GM21367 (cell line): ENCODE data around the gene PGLYRP3.
"Not testable (repeated sequence)": the region's sequence is repeated elsewhere in the genome, so short reads cannot be mapped to it uniquely, and the experiment has no call there.

Experiments
- ATAC-seq: cut with Tn5 transposase; IDR thresholded peaks from one replicate; pipeline ENCODE4 v1.9.1; 2021; ENCODE audit not compliant: unreplicated experiment

PGLYRP3 gene

DNA sequence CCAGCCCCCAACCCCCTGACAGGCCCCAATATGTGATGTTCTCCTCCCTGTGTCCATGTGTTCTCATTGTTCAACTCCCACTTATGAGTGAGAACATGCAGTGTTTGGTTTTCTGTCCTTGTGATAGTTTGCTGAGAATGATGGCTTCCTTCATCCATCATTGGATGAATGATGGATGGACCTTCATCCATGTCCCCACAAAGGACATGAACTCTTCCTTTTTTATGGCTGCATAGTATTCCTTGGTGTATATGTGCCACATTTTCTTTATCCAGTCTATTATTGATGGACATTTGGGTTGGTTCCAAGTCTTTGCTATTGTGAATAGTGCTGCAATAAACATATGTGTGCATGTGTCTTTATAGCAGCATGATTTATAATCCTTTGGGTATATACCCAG is 1.6 kb upstream of the PGLYRP3 start:
- not testable (repeated sequence) for ATAC-seq

DNA sequence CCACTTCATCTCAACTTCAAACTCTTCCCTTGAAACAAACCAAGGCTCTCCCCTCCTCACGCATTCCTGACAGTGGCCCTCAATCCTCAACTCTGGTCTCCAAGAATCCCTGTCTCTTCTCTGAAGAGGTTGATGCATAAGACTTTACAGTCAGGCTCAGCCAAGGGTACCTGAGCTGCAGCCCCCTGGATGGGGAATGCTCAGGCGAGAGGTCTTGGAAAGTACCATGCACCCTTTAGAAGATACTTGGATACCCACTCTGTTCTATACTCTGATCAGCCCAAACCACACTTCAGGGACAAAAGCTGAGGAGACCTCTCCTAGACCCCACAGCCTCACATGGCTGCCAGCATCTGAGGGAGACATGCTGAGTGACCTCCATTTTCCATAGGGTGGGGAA is 536 bp upstream of the PGLYRP3 start:
- no peak for ATAC-seq

DNA sequence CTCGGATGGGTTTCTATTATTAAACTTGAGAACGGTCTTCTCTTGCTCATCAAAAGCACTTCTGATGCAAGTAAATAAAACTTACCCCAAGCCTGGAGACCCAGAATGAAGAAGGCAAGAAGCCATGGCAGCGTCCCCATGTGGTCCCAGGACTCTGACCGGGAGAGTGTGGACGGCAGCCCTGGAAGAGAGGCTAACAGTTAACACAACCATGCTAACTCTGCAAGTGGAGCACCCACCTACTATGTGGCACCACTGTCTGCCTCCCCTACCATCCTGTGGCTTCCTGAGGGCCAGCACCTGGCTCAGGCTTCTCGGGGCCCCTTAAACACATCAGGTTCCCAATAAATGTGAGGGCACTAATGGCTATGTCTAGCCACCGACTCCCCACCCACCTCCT is 2.2 kb downstream of the PGLYRP3 start:
- ATAC-seq = no peak

DNA sequence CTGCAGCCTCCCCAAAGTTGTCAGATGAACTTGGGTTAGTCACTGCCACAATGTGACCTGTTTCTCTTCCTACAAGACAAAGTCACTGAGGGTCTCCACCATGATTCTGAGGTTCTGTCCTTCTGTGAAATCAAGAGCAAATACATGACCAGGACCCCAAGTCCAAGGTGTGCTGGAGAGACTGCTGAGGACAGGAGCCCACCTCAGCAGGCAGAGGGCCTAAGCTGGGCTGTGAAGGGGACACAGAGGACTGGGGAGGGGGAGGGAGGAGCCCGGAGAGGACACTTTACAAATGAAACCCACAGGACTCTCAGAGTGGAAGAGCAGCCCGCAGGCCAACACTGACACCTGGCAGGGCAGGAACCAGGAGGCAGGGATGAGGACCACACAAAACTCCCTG is 3.3 kb downstream of the PGLYRP3 start:
- ATAC-seq = no peak

DNA sequence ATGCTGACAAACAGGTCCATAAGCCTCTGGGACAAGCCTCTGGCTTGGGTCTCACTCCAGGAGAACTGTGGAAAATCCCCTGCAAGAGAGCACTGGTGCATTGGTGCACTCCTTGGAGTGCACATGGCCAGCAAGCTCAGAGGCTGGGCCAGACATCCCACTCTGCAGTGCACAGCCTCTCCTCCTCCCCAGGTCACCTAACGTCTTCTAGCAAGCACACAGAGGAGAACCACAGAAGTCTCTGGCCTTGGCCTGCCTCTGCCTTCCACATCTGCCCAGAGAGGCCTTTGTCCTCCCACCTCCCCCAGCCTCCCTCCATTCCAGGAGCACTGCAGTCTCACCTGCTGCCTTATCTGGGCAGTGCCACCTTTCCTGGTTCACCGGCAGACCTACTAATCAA is 4.2 kb downstream of the PGLYRP3 start:
- ATAC-seq = no peak

DNA sequence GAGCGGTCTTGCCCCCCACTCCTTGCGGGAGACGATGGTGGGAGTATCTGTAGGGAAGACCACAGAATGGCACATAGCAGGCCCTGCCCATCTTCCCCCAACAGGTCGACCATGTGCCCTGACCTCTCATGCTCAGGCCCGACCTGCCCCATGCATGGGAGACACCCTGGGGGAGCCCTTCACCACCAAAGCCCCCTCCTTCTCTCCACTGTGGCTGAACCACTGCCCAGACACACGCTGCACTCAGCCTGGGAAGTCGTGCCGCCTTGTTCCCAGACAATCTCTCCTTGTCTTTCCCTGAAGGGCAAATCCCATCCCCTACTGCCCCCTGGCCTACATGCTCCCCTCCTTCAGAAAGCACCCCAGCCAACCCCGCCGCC is 5.5 kb downstream of the PGLYRP3 start:
- no peak for ATAC-seq

DNA sequence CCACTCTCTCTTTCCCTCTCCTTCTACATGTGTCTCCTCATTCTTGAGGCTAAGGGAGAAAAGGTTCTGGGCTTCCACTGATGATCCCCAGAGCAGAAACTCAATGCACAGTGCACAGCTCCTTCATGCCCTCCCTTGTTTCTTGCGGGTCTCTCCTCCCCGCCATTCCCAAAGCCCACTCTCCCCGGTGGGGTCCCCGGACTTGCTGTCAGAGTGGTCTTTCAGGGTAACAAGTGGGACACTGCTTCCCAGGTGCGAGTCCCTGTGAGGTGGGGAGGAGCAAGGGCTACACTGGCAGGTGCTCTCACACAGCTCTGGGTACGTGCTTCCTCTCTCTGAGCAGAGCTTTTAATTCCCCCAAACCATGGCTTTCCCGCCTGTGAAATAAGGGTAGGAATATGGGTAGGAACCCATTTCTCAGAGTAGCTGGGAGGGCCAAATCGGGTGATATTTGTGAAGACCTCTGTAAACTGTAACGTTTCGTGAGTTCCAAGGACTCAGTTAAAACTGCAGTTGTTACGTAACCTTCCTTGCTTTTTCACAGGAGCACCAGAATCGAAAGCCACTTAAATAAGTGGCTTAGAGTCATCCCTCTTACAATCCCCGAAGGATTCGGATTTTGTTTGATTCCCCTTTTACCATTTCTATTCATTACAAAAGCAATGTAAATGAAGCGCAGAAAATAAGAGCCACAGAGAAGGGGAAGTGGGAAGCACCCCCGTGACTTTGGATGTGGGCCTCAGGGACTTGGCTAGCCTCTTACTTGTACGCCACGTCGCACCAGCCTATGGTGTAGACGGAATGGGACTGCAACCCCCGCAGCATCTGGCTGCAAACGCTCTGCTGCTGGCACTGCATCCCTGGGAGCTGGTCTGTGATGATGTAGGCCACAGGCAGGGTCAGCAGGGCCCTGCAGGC is 6.2 kb downstream of the PGLYRP3 start:
- no peak for ATAC-seq

DNA sequence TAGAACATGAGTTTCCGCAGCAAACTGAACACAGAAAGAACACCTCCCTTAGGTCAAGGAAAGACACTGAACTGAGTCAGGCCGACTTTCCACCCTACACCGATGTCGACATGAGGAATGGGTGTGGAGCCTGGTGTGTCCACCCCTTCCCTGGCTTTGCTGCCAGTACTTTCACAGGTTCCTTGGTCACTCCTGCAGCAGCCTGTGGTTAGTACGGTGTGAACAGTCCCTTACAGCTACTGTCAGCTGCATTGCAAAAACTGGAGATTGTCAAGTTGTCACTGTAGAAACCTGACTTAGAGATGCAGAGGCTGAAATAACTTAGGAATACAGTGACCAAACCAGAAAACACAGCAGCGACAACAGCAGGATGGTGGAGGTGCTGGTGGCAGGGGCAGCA is 7.1 kb downstream of the PGLYRP3 start:
- no peak for ATAC-seq

DNA sequence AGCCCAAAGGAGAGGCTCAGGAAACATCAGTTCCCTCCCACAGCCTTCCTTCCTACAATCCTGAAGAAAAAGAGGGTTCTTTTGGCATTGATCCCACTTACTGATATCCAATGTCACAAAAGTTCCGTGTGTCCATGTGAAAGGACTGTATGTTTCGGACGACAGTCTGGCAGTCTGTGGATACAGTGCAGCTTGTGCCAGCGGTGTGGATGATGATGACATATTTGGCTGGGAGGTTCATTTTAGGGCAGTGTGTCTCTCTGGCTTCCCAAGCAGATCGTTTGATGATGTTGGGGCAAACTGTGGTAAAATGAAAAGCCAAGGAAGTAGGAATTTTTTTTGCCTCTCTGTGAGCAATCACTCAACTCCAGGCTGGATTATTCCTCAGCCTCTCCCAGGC is 10.4 kb downstream of the PGLYRP3 start:
- ATAC-seq = no peak

DNA sequence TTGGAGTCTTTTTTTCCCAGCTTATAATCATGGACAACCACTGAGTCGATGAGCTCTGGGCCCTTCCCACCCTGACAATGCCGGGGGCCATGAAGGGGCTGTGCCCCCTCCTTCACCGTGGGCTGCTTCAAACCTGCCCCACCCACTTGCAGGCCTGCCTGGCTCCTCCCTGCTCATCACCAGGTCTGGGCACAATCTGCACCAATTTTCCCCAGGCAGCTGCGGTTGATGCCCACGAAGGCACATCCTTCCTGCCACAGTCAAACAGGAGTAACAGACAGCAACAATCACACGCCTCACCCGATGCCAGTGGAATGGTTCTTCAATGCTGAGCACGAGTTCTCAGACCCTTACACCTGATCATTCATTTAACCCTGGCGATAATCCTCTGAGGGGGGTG is 18.9 kb downstream of the PGLYRP3 start:
- no peak for ATAC-seq

DNA sequence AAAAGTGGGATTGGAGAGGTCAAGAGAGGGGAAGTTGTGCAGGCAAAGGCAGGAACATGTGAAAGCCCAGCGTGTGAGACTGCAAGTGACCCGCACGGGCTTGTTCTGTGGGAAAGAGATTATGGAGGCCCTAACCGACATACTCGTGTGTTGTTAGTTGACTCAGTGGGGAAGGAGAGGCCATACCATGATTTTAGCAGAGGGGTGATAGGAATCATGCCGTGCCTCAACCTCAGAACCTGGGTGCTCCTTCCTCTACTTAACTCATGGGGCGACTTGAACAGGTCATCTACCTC is 19.3 kb downstream of the PGLYRP3 start:
- ATAC-seq = no peak

DNA sequence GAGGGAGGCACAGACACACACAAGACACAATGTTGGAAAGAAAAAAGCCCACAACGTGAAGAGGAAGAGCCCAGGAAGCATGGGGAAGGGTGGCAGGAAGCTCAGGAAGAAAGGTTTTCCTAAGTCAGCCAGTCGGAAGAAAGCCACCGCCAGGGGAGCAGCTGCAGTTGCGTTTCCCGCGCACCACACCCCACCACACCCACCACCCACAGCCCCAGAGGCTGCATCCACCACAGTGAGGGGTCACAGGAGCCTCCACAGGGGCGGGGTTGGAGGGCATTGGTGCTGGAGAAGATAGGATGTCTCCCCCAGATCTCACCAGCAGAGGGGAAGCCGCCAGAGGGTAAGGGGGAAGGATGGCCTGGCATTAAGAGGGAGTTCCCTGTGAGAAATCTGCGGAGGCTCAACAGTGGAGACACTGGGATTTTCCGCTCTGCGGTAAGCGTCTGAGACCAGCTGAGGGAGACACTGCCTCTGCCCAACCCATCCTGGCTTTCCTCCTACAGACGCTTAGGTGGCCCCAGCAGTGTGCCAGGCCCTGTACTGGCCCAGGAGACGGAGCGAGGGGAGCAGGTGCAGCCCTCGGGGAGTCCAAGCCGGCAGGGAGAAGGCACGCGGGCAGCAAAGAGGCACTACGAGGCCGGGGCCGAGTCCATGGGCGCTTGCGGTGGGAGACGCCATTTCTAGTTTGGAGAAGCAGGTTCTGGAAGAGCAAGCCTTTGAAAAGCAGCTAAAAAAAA is 19.8 kb downstream of the PGLYRP3 start:
- no peak for ATAC-seq

DNA sequence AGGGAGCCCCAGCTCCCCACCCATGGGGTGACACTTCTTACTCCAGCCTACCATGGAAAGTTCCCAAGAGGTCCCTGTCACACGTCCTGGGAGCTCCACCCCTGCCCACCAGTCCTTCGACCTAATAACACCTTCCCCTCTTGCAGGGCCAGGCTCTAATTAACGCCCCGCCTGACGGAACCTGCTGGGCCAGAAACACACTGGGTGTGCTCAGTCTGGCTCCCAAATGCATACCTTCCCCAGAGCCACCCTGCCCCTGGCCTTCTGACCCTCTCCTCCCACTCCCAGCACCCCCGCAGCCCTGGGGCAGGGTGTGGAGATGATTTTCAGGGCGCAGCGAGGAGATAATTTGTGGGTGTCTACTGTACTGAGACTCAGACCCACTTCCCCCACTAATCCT is 20.6 kb downstream of the PGLYRP3 start:
- no peak for ATAC-seq

DNA sequence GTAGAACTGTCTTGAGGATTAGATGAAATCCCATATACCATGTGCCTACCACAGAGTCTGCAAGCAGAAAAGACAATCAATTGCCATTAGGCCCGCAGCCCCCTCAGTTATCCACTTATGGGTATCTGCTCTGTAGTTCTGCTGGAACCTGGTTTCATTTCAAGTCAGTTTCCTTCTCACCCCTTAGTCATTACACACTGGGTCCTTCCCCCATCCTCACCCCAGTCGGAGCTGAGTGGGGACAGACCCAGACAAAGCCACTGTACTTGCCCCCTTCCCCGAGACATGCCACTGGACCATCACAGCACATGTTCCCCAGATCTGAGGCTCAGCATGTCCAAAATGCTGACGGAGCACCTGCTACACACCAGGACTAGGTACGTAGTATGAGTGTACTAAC is 21.2 kb downstream of the PGLYRP3 start:
- no peak for ATAC-seq

DNA sequence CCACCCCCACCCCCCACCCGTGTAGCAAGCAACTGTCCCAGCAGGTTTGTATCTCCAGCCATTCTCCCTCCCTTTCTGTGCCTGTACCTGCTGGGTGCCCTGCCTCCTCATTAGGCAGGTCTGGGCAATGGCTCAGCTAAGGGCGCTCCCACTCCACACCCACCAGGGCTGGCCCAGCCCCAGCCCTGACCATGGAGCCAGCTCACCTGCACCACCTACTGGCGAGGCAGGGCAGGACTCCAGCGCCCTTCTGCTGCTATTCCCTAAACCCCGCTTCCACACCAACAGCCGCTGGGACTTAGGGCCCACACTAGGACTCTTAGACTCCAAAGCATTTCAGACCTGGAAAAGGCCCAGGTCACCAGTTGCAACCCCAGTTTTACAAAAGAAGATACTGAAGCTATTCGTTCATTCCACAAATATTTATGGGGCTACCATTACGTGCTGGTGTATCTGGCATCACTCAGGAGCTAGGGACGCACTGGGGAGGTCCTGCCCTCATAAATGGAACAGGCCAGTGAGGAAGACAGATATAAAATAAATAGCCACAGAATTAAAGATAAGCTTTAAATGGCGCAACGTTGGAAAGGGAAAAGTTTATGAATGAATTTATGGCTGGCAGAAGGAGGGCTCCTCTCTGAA is 24.0 kb downstream of the PGLYRP3 start:
- no peak for ATAC-seq

DNA sequence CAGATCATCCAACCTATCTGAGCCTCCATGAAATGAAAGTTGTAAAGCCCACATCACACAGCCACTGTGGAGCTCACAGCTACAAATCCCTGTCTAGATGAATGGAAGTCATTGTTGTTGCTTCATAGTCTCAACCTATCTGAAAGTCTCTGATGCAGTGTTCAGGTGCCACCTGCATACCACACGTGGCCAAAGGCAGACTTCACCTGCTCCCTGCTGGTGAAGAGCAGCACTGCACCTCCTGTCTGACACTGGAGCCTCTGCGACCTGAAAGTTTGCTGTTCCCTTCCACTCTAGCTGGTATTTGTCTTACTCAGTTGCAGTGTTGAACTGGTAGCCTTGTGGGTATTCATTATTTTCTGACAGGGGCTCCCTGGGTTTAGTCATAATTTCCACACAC is 34.9 kb downstream of the PGLYRP3 start:
- no peak for ATAC-seq

DNA sequence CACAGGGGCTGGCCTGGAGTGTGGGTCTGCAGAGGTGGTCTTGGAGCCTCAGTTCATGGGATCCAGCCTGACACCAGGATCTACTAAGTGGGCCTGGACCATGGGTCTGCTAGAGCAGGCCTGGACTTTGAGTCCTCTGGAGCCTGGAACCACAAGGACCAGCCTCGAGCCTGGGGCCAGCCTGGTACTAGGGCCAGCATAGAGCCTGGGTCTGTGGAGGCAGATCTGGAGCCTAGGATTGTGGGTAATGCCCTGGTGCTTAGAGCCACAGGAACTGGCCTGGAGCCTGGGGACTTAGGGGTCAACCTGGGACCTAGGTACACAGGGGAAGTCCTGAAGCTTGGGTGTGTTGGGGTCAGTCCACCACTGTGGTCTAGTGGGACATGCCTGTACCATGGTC is 40.6 kb downstream of the PGLYRP3 start:
- no peak for ATAC-seq

DNA sequence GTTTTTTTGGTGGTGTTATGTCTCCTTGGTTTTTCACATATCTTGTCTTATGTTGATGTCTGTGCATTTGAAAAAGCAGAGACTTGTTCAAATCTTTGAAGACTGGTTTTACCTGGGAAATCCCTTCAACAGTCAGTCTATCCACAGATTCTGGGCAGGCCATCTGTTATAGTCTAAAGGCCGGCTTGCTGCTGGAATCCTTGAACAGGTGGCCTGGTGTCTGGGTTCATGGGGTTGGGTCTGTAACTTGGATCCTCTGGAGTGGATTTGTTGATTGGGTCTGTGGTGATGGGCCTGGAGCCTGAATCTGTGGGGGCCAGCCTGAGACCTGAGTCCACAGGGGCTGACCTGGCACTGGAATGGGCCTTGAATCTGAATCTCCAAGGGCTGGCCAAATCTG is 41.0 kb downstream of the PGLYRP3 start:
- no peak for ATAC-seq

DNA sequence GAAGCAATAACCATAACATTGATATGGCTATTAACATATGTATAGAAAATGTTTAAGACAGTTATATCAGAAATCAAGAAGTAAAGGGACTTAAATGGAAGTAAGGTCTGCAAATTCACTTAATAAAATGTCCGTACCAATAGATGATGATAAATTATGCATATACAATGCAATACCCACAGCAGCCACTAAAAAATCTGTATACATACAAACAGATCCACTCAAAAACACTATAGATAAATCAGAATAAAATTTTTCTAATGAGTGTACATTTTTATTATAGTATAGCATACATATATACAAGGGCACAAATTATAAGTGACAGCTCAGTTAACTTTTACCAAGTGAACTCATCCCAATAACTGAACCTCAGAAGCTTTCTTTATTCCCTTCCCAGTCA is 47.3 kb downstream of the PGLYRP3 start:
- ATAC-seq = no peak

DNA sequence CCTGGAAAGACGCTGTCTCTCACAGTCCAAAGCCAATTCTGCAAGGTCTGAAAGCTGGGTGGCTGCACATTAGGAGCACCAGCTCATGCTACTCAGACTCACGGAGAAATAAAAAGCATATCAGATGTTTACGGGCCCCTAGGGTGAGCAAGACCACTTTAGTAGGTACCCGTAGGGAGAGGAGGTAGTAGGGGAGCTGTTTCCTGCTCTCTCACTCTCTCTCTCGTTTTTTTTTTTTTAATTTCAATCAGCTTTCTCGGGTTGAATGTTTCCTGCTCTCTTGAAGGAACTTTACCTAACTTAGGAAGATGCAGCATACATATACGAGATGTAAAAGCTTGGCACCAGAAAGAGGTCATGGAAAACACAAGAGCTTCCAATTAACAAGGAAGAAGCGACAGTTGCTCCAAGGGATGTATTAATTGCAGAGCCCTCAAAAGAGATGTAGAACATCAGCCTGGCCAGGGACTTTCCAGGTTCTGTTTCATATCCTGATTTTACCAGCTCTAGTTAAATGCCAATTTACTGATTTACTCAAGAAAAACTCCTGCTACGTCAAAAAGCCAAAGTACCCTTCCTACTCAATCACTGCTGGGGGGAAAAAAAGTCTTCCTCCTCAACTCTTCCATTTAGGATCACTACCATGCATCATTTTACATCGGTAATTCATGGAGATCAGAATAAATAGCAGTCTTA is 50.1 kb downstream of the PGLYRP3 start:
- ATAC-seq = no peak

DNA sequence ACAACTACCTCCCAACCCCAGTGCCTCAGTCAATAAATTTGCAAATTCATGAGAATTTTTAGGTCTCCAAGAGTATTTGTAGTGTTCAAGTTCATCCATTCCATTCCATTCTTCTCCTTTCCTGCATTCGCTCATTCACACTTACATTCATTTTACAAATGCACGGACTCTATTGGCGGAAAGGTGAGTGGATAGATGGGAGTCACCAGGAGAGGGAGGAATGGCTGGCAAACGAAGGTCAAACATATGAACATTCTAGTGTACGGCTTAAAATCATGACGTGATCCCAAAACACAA is 50.7 kb downstream of the PGLYRP3 start:
- no peak for ATAC-seq
